Head of caudate nucleus (tissue), 42 donors: ENCODE data around the gene MICALL2.

ENCODE experiments used
- DNase-seq, 42 donors: peaks; one replicate each; pipeline versions ENCODE4 v3.0.0 to v3.0.0-alpha.2; 2020 to 2021; ENCODE audit warnings: mixed read lengths in 7 of 42
- intact Hi-C: fragments of 100-400 bp; cut with DNase I; formaldehyde crosslinking; loops from one replicate; pipeline ENCODE4 v1.15.0; 2022

Gene MICALL2

GRCh38 chr7:1475991-1476390, 16.7 kb upstream of the MICALL2 start:
- intact Hi-C loops: no loop called here

GRCh38 chr7:1475393-1475792, 16.1 kb upstream of the MICALL2 start:
- intact Hi-C loops: no loop called here
- no peak for DNase-seq

More at GRCh38 chr7:1475991-1476390, 16.7 kb upstream of the MICALL2 start:
- no peak for DNase-seq

GRCh38 chr7:1474736-1475135, 15.5 kb upstream of the MICALL2 start:
- no peak for DNase-seq
- intact Hi-C loops: no loop called here

- intact Hi-C loops: no loop called here
- DNase-seq: peak; percentile 82 to 96 (median 91)
Measured at GRCh38 chr7:1473864-1474512, 14.7 kb upstream of the MICALL2 start.

GRCh38 chr7:1470901-1471300, 11.6 kb upstream of the MICALL2 start:
- no peak for DNase-seq
- intact Hi-C loops: no loop called here

- DNase-seq: no peak
- intact Hi-C loops: no loop called here
Measured at GRCh38 chr7:1468643-1469298, 9.5 kb upstream of the MICALL2 start.

GRCh38 chr7:1468203-1468602, 8.9 kb upstream of the MICALL2 start:
- DNase-seq: no peak
- intact Hi-C loops: no loop called here

GRCh38 chr7:1466524-1467271, 7.4 kb upstream of the MICALL2 start:
- intact Hi-C loops: no loop called here
- peak in 27 of 42 donors; percentile 10 to 85 (median 48) for DNase-seq

GRCh38 chr7:1464694-1465093, 5.4 kb upstream of the MICALL2 start:
- intact Hi-C loops: no loop called here
- DNase-seq: no peak

- DNase-seq: no peak
- intact Hi-C loops: no loop called here
Measured at GRCh38 chr7:1463676-1464223, 4.5 kb upstream of the MICALL2 start.

- intact Hi-C loops: no loop called here
- DNase-seq: no peak
Measured at GRCh38 chr7:1461646-1462375, 2.5 kb upstream of the MICALL2 start.

- intact Hi-C loops: no loop called here
Measured at GRCh38 chr7:1460821-1461645, 1.8 kb upstream of the MICALL2 start.

GRCh38 chr7:1459920-1460820, 900 bp upstream of the MICALL2 start:
- DNase-seq: peak in 8 of 42 donors; percentile 19 to 48 (median 34)
- intact Hi-C loops: no loop called here

More at GRCh38 chr7:1460821-1461645, 1.8 kb upstream of the MICALL2 start:
- peak in 5 of 42 donors; percentile 8 to 47 (median 26) for DNase-seq

GRCh38 chr7:1459512-1459892, 232 bp upstream of the MICALL2 start:
- peak; percentile 96 to 100 (median 100) for DNase-seq
- intact Hi-C loops: no loop called here

- intact Hi-C loops: no loop called here
- DNase-seq: peak in 9 of 42 donors; percentile 23 to 54 (median 32)
Measured at GRCh38 chr7:1457949-1458682, 1.2 kb downstream of the MICALL2 start.

GRCh38 chr7:1457059-1457948, 2.0 kb downstream of the MICALL2 start:
- intact Hi-C loops: no loop called here
- no peak for DNase-seq
